A549 (cell line): Measurements from ENCODE around the gene EDN2. TPM values are rescaled to one million over a fixed set of nuclear protein-coding genes. Genes with fewer than 3 reads are reported as not detected.

ENCODE experiments used
- ATAC-seq, 2 experiments: fragments of 200-7000 bp in 1 of 2; fragments of >200 bp in 1 of 2; cut with Nextera tagmentation in 1 of 2; cut with Tn5 transposase in 1 of 2; 3 replicates each; pipeline versions ENCODE4 v1.8.0 to v1.9.1; 2018 to 2020; ENCODE audit warnings: mild to moderate bottlenecking in 1 of 2, moderate library complexity in 1 of 2
- CTCF ChIA-PET: fragments of 300-600 bp; sonication (Branson Sonifier 250); formaldehyde crosslinking; extraction: SDS; loops from one replicate; lab custom pipeline; 2021; ENCODE audit warnings: antibody characterized with exemption, inconsistent platforms; lab: Yijun Ruan, JAX
- POLR2A ChIA-PET: fragments of 350-600 bp; formaldehyde crosslinking; extraction: SDS; loops from one replicate; lab custom pipeline; 2021; ENCODE audit warnings: antibody characterized with exemption, inconsistent platforms; lab: Yijun Ruan, JAX
- DNase-seq, 2 experiments: peaks; one replicate each; pipeline versions ENCODE4 v3.0.0 to v3.0.0-alpha.2; 2011 to 2016; ENCODE audit warnings: low read depth in 1 of 2, low spot score in 1 of 2
- FAIRE-seq: peaks from 2 replicates; lab custom pipeline; 2011; peaks lifted over from hg19 to GRCh38; lab: Jason Lieb, UNC
- H3K27ac ChIP-seq, 2 experiments: fragments of >200 bp; sonication (Bioruptor Twin); formaldehyde crosslinking; 3 replicates each; pipeline ENCODE4 v1.5.1; 2016 to 2017
- H3K4me1 ChIP-seq: fragments of >200 bp; sonication (Bioruptor Twin); formaldehyde crosslinking; 3 replicates; pipeline ENCODE4 v1.6.1; 2016
- H3K4me2 ChIP-seq: fragments of >200 bp; sonication (Bioruptor Twin); formaldehyde crosslinking; 3 replicates; pipeline ENCODE4 v1.6.1; 2016
- H3K4me3 ChIP-seq: fragments of >200 bp; sonication (Bioruptor Twin); formaldehyde crosslinking; 3 replicates; pipeline ENCODE4 v1.5.1; 2016
- H3K9me3 ChIP-seq: fragments of >200 bp; sonication (Bioruptor Twin); formaldehyde crosslinking; 3 replicates; pipeline ENCODE4 v1.6.1; 2016
- BHLHE40 ChIP-seq: IDR thresholded peaks from 2 replicates; pipeline ENCODE4 v1.6.1; 2012; ENCODE audit warnings: low read depth, low read length, inconsistent platforms
- CBX8 ChIP-seq: fragments of 200-600 bp; sonication (generic); IDR thresholded peaks from 2 replicates; pipeline ENCODE4 v1.6.1; 2016
- EHF ChIP-seq: fragments of 250-450 bp; sonication (Bioruptor Pico); IDR thresholded peaks from 2 replicates; pipeline ENCODE4 v1.5.0; 2020; ENCODE audit warnings: mild to moderate bottlenecking
- FOXS1 ChIP-seq: fragments of 250-450 bp; sonication (Bioruptor Pico); IDR thresholded peaks from 2 replicates; pipeline ENCODE4 v1.5.0; 2020; ENCODE audit warnings: mild to moderate bottlenecking, moderate library complexity
- MAFK ChIP-seq: fragments of 450-650 bp; IDR thresholded peaks from 2 replicates; pipeline ENCODE4 v1.6.1; 2014; ENCODE audit not compliant: partially characterized antibody
- MYC ChIP-seq: IDR thresholded peaks from 2 replicates; pipeline ENCODE4 v1.6.1; 2012; ENCODE audit warnings: mild to moderate bottlenecking, inconsistent platforms, low read length, improper control_type of control experiment, borderline replicate concordance
- RAD21 ChIP-seq, 2 experiments: fragments of >200 bp in 1 of 2; sonication (Bioruptor Twin) in 1 of 2; formaldehyde crosslinking in 1 of 2; IDR thresholded peaks in 1 of 2; conservative IDR thresholded peaks in 1 of 2; 2 replicates in 1 of 2; 3 replicates in 1 of 2; pipeline ENCODE4 v1.6.1; 2012 to 2018; ENCODE audit warnings: inconsistent platforms in 1 of 2
- RCOR1 ChIP-seq: fragments of 150-350 bp; IDR thresholded peaks from 2 replicates; pipeline ENCODE4 v1.6.1; 2014; ENCODE audit warnings: antibody characterized with exemption, low read length, low read depth
- RFX5 ChIP-seq: fragments of 450-650 bp; IDR thresholded peaks from 2 replicates; pipeline ENCODE4 v1.7.1; 2014; ENCODE audit warnings: antibody characterized with exemption, mild to moderate bottlenecking, moderate library complexity
- SMC3 ChIP-seq: fragments of >200 bp; sonication (Bioruptor Twin); formaldehyde crosslinking; IDR thresholded peaks from 3 replicates; pipeline ENCODE4 v1.6.1; 2018; ENCODE audit warnings: inconsistent platforms
- SREBF2 ChIP-seq: fragments of 450-650 bp; IDR thresholded peaks from 2 replicates; pipeline ENCODE4 v1.6.1; 2014; ENCODE audit warnings: mild to moderate bottlenecking, moderate library complexity
- TFCP2L1 ChIP-seq: fragments of 250-450 bp; sonication (Bioruptor Pico); IDR thresholded peaks from 2 replicates; pipeline ENCODE4 v1.5.0; 2021; ENCODE audit warnings: mild to moderate bottlenecking
- WGBS: methylation state at CpG from one replicate; pipeline ENCODE4 v1.1.6; 2017; ENCODE audit errors: missing lambda C conversion rate; 5-methylcytosine and 5-hydroxymethylcytosine counted together
- polyA plus RNA-seq, 4 experiments: library from polyadenylated mRNA; depleted of rRNA in 3 of 4; stranded (reverse); fragments of >200 nt; fragmentation: RNase III in 1 of 4; extraction: RNeasy Plus Mini Kit Qiagen cat#74134 plus additional on column Dnase treatment in 1 of 4; gene quantifications; 2 replicates in 3 of 4; 3 replicates in 1 of 4; pipeline ENCODE4 v1.2.3, GENCODE V29; 2011 to 2017
- TF ChIP-seq, protein P1 (sequence below): fragments of 150-350 bp; IDR thresholded peaks from 2 replicates; pipeline ENCODE4 v1.6.1; 2014; ENCODE audit warnings: low read depth, mild to moderate bottlenecking, low read length
- TF ChIP-seq, protein P2 (sequence below): fragments of 450-650 bp; IDR thresholded peaks from 2 replicates; pipeline ENCODE4 v1.6.1; 2014; ENCODE audit warnings: antibody characterized with exemption
- TF ChIP-seq, protein P3 (sequence below): fragments of 250-450 bp; sonication (Bioruptor Pico); IDR thresholded peaks from 2 replicates; pipeline ENCODE4 v1.5.0; 2021; ENCODE audit warnings: mild to moderate bottlenecking, moderate library complexity, borderline replicate concordance
- TF ChIP-seq, protein P4 (sequence below): fragments of 250-450 bp; sonication (Bioruptor Pico); IDR thresholded peaks from 2 replicates; pipeline ENCODE4 v1.5.0; 2020; ENCODE audit warnings: low read depth, mild to moderate bottlenecking, moderate library complexity
- TF ChIP-seq, protein P5 (sequence below): IDR thresholded peaks from 2 replicates; pipeline ENCODE4 v1.6.1; 2012
- TF ChIP-seq, protein P6 (sequence below): fragments of >200 bp; sonication (Bioruptor Twin); formaldehyde crosslinking; IDR thresholded peaks from 3 replicates; pipeline ENCODE4 v1.6.1; 2016

Gene EDN2
- polyA plus RNA-seq, 2 of the 4 experiments (the other 2 are of a cell fraction): 1.2 to 3.2 TPM

GRCh38 chr1:41471658-41472057 lies 12.8 kb downstream of the EDN2 start:
- Histone ChIP-seq H3K9me3 (no peaks in the 10 kb centered on the region), H3K4me1 (0 out of 3 replicates have a peak, but pooled peaks cover 1% of the 10 kb centered on the region), H3K4me2 (no peak overlapping the region), H3K4me3 (no peak overlapping the region), H3K27ac (no peak overlapping the region)
- FAIRE-seq (no peak), DNase-seq (no peak), ATAC-seq (no peak)
- POLR2A ChIA-PET: interaction anchor here (1.0 kb wide), 1 partner anchor 9 kb away, joined by 3 read pairs; no protein-coding TSS in a partner anchor
- no peak for TF ChIP-seq TFCP2L1 (CRISPR knock-in tag)
- 56% methylated on average over 5 of the region's 6 CpGs for whole genome bisulfite sequencing
- CTCF ChIA-PET: interaction anchor here (1.3 kb wide), 2 partner anchors 30 to 44 kb away, joined by 3 to 4 read pairs; no protein-coding TSS in a partner anchor

DNA sequence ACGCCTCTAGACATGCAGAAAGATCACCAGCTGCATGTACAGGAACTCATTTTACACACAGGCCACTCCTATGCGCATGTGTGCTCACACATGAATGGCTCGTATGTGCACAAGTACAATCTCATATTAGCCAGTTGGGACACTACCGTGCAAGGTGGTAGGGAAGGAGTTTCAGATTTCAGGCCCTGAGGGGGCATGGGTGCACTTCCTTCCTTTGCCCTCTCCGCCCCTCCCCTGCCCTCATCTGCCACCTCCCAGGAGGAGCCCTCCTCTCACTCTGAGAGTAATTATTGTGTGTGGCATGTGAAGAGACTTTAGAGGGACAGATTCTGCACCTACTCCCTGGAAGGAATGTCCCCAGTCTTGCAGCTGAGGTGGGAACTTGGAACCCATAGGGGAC lies 14.8 kb downstream of the EDN2 start:
- H3K9me3 ChIP-seq: no peaks in the 10 kb centered on the region
- FAIRE-seq: no peak
- WGBS: 74% methylated on average over 5 of the region's 5 CpGs
- no peak for ATAC-seq
- ChIA-PET CTCF (no interaction called here), POLR2A (no interaction called here)
- no peaks in the 10 kb centered on the region for H3K4me1 ChIP-seq
- no peak overlapping the region for H3K4me3 ChIP-seq
- no peak overlapping the region for H3K27ac ChIP-seq
- TF ChIP-seq, protein P1, sequence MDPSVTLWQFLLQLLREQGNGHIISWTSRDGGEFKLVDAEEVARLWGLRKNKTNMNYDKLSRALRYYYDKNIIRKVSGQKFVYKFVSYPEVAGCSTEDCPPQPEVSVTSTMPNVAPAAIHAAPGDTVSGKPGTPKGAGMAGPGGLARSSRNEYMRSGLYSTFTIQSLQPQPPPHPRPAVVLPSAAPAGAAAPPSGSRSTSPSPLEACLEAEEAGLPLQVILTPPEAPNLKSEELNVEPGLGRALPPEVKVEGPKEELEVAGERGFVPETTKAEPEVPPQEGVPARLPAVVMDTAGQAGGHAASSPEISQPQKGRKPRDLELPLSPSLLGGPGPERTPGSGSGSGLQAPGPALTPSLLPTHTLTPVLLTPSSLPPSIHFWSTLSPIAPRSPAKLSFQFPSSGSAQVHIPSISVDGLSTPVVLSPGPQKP: no peak
- no peak for TF ChIP-seq MAFK
- TF ChIP-seq, protein P2, sequence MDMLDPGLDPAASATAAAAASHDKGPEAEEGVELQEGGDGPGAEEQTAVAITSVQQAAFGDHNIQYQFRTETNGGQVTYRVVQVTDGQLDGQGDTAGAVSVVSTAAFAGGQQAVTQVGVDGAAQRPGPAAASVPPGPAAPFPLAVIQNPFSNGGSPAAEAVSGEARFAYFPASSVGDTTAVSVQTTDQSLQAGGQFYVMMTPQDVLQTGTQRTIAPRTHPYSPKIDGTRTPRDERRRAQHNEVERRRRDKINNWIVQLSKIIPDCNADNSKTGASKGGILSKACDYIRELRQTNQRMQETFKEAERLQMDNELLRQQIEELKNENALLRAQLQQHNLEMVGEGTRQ: no peak
- TF ChIP-seq CBX8: no peak
- TF ChIP-seq, protein P3, sequence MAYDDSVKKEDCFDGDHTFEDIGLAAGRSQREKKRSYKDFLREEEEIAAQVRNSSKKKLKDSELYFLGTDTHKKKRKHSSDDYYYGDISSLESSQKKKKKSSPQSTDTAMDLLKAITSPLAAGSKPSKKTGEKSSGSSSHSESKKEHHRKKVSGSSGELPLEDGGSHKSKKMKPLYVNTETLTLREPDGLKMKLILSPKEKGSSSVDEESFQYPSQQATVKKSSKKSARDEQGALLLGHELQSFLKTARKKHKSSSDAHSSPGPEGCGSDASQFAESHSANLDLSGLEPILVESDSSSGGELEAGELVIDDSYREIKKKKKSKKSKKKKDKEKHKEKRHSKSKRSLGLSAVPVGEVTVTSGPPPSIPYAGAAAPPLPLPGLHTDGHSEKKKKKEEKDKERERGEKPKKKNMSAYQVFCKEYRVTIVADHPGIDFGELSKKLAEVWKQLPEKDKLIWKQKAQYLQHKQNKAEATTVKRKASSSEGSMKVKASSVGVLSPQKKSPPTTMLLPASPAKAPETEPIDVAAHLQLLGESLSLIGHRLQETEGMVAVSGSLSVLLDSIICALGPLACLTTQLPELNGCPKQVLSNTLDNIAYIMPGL (CRISPR knock-in tag): no peak
- TF ChIP-seq, protein P4, sequence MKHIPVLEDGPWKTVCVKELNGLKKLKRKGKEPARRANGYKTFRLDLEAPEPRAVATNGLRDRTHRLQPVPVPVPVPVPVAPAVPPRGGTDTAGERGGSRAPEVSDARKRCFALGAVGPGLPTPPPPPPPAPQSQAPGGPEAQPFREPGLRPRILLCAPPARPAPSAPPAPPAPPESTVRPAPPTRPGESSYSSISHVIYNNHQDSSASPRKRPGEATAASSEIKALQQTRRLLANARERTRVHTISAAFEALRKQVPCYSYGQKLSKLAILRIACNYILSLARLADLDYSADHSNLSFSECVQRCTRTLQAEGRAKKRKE (CRISPR knock-in tag): no peak
- TF ChIP-seq SMC3: no peak
- no peak overlapping the region for H3K4me2 ChIP-seq
- DNase-seq: no peak

GRCh38 chr1:41468122-41468762 lies 16.2 kb downstream of the EDN2 start:
- WGBS: 69% methylated on average over 12 of the region's 12 CpGs
- ATAC-seq (no peak), FAIRE-seq (no peak), DNase-seq (no peak)
- H3K9me3 ChIP-seq: no peaks in the 10 kb centered on the region
- no peak for TF ChIP-seq RCOR1
- no peak for TF ChIP-seq EHF (CRISPR knock-in tag)
- no peak for TF ChIP-seq BHLHE40
- TF ChIP-seq, protein P3 (CRISPR knock-in tag): no peak
- TF ChIP-seq, protein P5, sequence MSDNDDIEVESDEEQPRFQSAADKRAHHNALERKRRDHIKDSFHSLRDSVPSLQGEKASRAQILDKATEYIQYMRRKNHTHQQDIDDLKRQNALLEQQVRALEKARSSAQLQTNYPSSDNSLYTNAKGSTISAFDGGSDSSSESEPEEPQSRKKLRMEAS: no peak
- no peak for TF ChIP-seq FOXS1 (CRISPR knock-in tag)
- TF ChIP-seq, protein P6, sequence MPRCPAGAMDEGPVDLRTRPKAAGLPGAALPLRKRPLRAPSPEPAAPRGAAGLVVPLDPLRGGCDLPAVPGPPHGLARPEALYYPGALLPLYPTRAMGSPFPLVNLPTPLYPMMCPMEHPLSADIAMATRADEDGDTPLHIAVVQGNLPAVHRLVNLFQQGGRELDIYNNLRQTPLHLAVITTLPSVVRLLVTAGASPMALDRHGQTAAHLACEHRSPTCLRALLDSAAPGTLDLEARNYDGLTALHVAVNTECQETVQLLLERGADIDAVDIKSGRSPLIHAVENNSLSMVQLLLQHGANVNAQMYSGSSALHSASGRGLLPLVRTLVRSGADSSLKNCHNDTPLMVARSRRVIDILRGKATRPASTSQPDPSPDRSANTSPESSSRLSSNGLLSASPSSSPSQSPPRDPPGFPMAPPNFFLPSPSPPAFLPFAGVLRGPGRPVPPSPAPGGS: no peak
- TF ChIP-seq SREBF2: no peak
- no peak for TF ChIP-seq MYC
- no peak for TF ChIP-seq RAD21 (conservative IDR thresholded peaks at IDR 0.05 in 1 of 2, IDR thresholded peaks at IDR 0.05 in 1 of 2)
- TF ChIP-seq RFX5: no peak
- H3K27ac ChIP-seq: no peak overlapping the region
- CTCF ChIA-PET: interaction anchor here (0.7 to 2.2 kb wide), 3 partner anchors 10 to 35 kb away, joined by 3 to 9 read pairs (median 3); partner anchors contain the start of gene EDN2
- POLR2A ChIA-PET: no interaction called here
- H3K4me2 ChIP-seq: no peak overlapping the region
- H3K4me3 ChIP-seq: no peak overlapping the region
- H3K4me1 ChIP-seq: no peaks in the 10 kb centered on the region
